ENCODE data around the gene PIK3C3.

- no peak for TF ChIP-seq TAF1 (IDR thresholded peaks at IDR 0.05; ENCODE audit: borderline replicate concordance, low read depth, low read length)
- TF ChIP-seq POLR2A (IDR thresholded peaks at IDR 0.05; ENCODE audit: low read depth, low read length) = no peak
- no peak for TF ChIP-seq POLR2AphosphoS5 (IDR thresholded peaks at IDR 0.05; ENCODE audit: low read depth, low read length)
Measured at GRCh38 chr18:42105394-42105793, 150.4 kb downstream of the PIK3C3 start.

Measured in GM12892 (cell line).